ENCODE data around the gene CHP1. TPM values are rescaled to one million over a fixed set of nuclear protein-coding genes. Genes with fewer than 3 reads are reported as not detected.
A peak's percentile ranks its signal among the peaks of the same experiment; 100 is the strongest.

Gene CHP1
- total and polyA plus RNA-seq, 9 of the 15 experiments (the other 6 are each of a cell fraction or from before 2014, with no cell fraction given) = 31.7 to 83.4 (median 67.6) TPM

GRCh38 chr15:41283653-41284426 lies 52.8 kb downstream of the CHP1 start (continued):
- TF ChIP-seq E2F5 (CRISPR knock-in tag; IDR thresholded peaks at IDR 0.05) = peak; percentile 77
- 0 out of 2 replicates have a peak, but pooled peaks have one; percentile 44 for TF ChIP-seq NFIC (IDR thresholded peaks at IDR 0.05)
- no peak for TF ChIP-seq SMC3 (conservative IDR thresholded peaks at IDR 0.05; ENCODE audit: insufficient read depth, low read depth, low read length)
- TF ChIP-seq MGA (IDR thresholded peaks at IDR 0.05) = peak; percentile 96
- no peak; the same call in 1 of the 2 replicates for TF ChIP-seq FOXP1 (CRISPR knock-in tag; IDR thresholded peaks at IDR 0.05)
- TF ChIP-seq ZNF511 (CRISPR knock-in tag; IDR thresholded peaks at IDR 0.05) = no peak
- peak; percentile 81 for TF ChIP-seq CEBPG (CRISPR knock-in tag; IDR thresholded peaks at IDR 0.05)
- TF ChIP-seq CEBPG (tag; conservative IDR thresholded peaks at IDR 0.05 in 1 of 2, IDR thresholded peaks at IDR 0.05 in 1 of 2) = peak in 1 of 2 experiments; percentile 39; a peak in 1 of 4 replicates
- TF ChIP-seq, protein P1, sequence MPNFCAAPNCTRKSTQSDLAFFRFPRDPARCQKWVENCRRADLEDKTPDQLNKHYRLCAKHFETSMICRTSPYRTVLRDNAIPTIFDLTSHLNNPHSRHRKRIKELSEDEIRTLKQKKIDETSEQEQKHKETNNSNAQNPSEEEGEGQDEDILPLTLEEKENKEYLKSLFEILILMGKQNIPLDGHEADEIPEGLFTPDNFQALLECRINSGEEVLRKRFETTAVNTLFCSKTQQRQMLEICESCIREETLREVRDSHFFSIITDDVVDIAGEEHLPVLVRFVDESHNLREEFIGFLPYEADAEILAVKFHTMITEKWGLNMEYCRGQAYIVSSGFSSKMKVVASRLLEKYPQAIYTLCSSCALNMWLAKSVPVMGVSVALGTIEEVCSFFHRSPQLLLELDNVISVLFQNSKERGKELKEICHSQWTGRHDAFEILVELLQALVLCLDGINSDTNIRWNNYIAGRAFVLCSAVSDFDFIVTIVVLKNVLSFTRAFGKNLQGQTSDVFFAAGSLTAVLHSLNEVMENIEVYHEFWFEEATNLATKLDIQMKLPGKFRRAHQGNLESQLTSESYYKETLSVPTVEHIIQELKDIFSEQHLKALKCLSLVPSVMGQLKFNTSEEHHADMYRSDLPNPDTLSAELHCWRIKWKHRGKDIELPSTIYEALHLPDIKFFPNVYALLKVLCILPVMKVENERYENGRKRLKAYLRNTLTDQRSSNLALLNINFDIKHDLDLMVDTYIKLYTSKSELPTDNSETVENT (CRISPR knock-in tag; IDR thresholded peaks at IDR 0.05) = peak; percentile 94
- no peak for TF ChIP-seq ZNF785 (CRISPR knock-in tag; IDR thresholded peaks at IDR 0.05)
- peak; percentile 44; the same call in 1 of the 2 replicates for TF ChIP-seq GABPA (tag; conservative IDR thresholded peaks at IDR 0.05; ENCODE audit: low read depth)

Data from K562 (cell line).